Measurements from ENCODE around the gene SRPX2. TPM values are rescaled to one million over a fixed set of nuclear protein-coding genes. Genes with fewer than 3 reads are reported as not detected.

SRPX2 gene
- total and polyA plus RNA-seq, 7 donors, result 2.1 to 7.3 (median 4.9) TPM

DNA sequence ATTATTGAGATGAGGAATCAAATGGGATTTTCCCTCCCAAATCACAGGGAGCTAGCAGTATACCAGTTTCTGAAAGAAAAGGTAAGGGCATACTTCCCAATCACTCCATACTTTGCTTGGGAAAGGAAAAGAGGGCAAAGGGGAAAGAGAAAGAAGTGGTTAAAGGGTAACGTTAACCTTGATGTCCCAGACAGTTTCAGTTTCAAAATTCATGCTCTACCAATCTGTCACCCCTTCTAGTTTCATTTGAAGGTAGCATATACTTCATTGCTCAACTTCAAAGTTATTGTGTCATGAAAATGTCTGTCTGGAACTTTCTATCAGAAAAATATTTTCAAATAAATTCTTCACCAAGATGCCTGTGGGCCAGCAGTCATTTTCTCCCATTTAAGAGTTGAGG lies 43.2 kb upstream of the SRPX2 start:
- Histone ChIP-seq H3K27ac (no peak overlapping the region), H3K4me3 (no peak overlapping the region), H3K27me3 (ENCODE audit: insufficient read depth in 3 of 3, low read length in 2 of 3) (peaks cover 0 to 20% (median 0%) of the 10 kb centered on the region in 3 donors), H3K4me1 (no peaks in the 10 kb centered on the region), H3K9me3 (no peaks in the 10 kb centered on the region), H3K36me3 (ENCODE audit: insufficient read depth in 1 of 2, low read depth in 1 of 2) (no peaks in the 10 kb centered on the region)
- intact Hi-C loops (cut with DNase I), result no loop called here
- 28 to 35% (median 29%) methylated on average over 1 of the region's 1 CpG for WGBS, 3 donors
- no peak for ATAC-seq
- no peak for DNase-seq
- TF ChIP-seq, protein P1, sequence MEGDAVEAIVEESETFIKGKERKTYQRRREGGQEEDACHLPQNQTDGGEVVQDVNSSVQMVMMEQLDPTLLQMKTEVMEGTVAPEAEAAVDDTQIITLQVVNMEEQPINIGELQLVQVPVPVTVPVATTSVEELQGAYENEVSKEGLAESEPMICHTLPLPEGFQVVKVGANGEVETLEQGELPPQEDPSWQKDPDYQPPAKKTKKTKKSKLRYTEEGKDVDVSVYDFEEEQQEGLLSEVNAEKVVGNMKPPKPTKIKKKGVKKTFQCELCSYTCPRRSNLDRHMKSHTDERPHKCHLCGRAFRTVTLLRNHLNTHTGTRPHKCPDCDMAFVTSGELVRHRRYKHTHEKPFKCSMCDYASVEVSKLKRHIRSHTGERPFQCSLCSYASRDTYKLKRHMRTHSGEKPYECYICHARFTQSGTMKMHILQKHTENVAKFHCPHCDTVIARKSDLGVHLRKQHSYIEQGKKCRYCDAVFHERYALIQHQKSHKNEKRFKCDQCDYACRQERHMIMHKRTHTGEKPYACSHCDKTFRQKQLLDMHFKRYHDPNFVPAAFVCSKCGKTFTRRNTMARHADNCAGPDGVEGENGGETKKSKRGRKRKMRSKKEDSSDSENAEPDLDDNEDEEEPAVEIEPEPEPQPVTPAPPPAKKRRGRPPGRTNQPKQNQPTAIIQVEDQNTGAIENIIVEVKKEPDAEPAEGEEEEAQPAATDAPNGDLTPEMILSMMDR (IDR thresholded peaks at IDR 0.05), result no peak

DNA sequence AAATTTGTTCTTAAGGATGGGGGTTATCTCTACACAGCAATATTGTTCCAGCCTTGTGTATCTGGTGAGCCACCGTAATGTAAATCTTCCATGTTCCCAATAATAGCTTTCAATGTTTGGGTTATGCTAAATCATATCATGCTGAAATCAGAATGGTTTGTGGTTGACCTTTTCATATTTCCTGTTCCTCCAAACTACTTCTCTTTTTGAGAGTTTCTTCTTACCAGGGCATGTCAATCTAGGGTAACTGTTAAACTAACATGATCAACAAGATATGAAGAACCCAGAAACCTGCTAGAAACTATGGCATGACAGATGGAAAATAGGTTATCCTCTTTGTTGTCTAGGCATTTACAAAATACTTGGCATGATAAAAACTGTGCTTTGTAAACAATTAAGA lies 37.2 kb upstream of the SRPX2 start:
- Histone ChIP-seq H3K4me1 (no peaks in the 10 kb centered on the region), H3K9me3 (no peaks in the 10 kb centered on the region), H3K27me3 (ENCODE audit: insufficient read depth in 3 of 3, low read length in 2 of 3) (peaks cover 0 to 13% (median 0%) of the 10 kb centered on the region in 3 donors), H3K4me3 (no peak overlapping the region), H3K36me3 (ENCODE audit: insufficient read depth in 1 of 2, low read depth in 1 of 2) (no peaks in the 10 kb centered on the region), H3K27ac (no peak overlapping the region)
- intact Hi-C loops (cut with DNase I), result no loop called here
- TF ChIP-seq, protein P1 (IDR thresholded peaks at IDR 0.05), result no peak
- 85 to 94% (median 86%) methylated on average over 1 of the region's 1 CpG for WGBS, 3 donors
- no peak for DNase-seq
- ATAC-seq, result no peak

DNA sequence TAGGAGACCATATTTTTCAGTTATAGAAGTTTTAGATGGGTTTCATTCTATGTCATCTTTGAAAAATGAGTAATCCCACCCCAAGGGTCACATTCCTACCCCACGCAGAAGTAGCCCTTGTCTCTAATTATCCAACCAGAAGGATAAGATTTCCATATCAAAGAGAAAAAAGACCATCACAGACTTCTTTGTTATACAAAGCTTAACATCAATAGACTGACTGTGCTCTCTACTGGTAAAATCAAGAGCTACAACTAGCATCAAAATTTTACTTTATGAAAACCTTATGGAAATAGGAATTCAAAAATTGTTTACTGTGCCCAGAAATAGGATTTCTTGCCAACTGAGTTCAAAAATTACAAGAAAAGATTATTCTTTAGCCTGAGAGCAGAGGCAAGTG lies 34.4 kb upstream of the SRPX2 start:
- no peaks in the 10 kb centered on the region for H3K4me1 ChIP-seq

DNA sequence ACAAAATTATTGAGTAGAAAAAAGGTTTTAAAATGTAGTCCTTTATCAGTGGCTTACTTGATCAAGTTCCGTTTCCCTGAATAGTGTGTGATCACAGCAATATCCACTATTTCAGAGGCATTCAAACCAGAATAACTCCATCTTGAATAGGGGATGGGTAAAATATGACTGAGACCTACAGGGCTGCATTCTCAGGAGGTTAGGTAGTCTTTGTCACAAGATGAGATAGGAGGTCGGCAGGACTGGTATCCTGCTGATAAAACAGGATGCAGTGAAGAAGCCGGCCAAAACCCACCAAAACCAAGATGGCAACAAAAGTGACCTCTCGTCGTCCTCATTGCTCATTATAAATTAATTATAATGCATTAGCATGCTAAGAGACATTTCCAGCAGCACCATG lies 32.0 kb upstream of the SRPX2 start:
- Histone ChIP-seq H3K4me1 (no peaks in the 10 kb centered on the region), H3K36me3 (ENCODE audit: insufficient read depth in 1 of 2, low read depth in 1 of 2) (no peaks in the 10 kb centered on the region), H3K4me3 (no peak overlapping the region), H3K9me3 (no peaks in the 10 kb centered on the region), H3K27ac (no peak overlapping the region), H3K27me3 (ENCODE audit: insufficient read depth in 3 of 3, low read length in 2 of 3) (peaks cover 0 to 17% (median 0%) of the 10 kb centered on the region in 3 donors)
- ATAC-seq, result no peak
- no peak for DNase-seq
- 74 to 84% (median 77%) methylated on average over 5 of the region's 5 CpGs for whole genome bisulfite sequencing, 3 donors
- intact Hi-C loops (cut with DNase I), result no loop called here
- TF ChIP-seq, protein P1 (IDR thresholded peaks at IDR 0.05), result no peak

More for the DNA sequence above, 34.4 kb upstream of the SRPX2 start:
- ATAC-seq (no peak), DNase-seq (no peak)
- Histone ChIP-seq H3K4me3 (no peak overlapping the region), H3K36me3 (ENCODE audit: insufficient read depth in 1 of 2, low read depth in 1 of 2) (no peaks in the 10 kb centered on the region), H3K9me3 (no peaks in the 10 kb centered on the region), H3K27me3 (ENCODE audit: insufficient read depth in 3 of 3, low read length in 2 of 3) (peaks cover 0 to 17% (median 0%) of the 10 kb centered on the region in 3 donors), H3K27ac (no peak overlapping the region)
- TF ChIP-seq, protein P1 (IDR thresholded peaks at IDR 0.05), result no peak
- intact Hi-C loops (cut with DNase I), result no loop called here
- 3 to 10% (median 6%) methylated on average over 1 of the region's 1 CpG for whole genome bisulfite sequencing, 3 donors

DNA sequence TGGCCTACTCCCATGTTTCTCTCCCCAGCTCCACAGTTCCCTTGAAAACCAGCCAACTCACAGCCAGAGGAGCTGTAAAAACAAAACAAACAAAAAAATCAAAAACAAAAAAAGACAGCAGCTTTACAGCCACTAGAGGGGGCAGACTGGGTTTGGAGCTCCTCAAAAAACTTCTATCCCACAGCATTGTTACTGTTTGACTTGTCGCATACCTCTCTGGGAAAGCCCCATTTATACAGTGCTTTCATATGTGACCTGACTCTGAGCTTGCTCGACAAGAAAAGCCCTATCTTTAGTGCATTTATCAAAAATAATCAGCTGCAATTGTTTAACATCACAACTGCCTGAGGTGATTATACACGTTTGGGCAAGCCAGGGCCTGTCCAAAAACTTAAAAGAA lies 29.0 kb upstream of the SRPX2 start:
- Histone ChIP-seq H3K27ac (no peak overlapping the region), H3K27me3 (ENCODE audit: insufficient read depth in 3 of 3, low read length in 2 of 3) (peaks cover 0 to 13% (median 0%) of the 10 kb centered on the region in 3 donors), H3K4me1 (no peaks in the 10 kb centered on the region), H3K9me3 (no peaks in the 10 kb centered on the region), H3K36me3 (ENCODE audit: insufficient read depth in 1 of 2, low read depth in 1 of 2) (no peaks in the 10 kb centered on the region), H3K4me3 (no peak overlapping the region)
- intact Hi-C loops (cut with DNase I), result no loop called here
- TF ChIP-seq, protein P1 (IDR thresholded peaks at IDR 0.05), result peak; percentile 28
- WGBS, 3 donors, result 13 to 29% (median 27%) methylated on average over 3 of the region's 3 CpGs
- ATAC-seq, result no peak
- no peak for DNase-seq

All from psoas muscle (tissue), 8 donors.